22Rv1 (cell line): ENCODE results near the gene ZNF423.

Source experiments
- ZFX ChIP-seq: fragments of 450-650 bp; IDR thresholded peaks from 2 replicates; pipeline ENCODE4 v1.6.1; 2017; ENCODE audit warnings: antibody characterized with exemption, borderline replicate concordance
- TF ChIP-seq, protein P1 (sequence below): fragments of 450-650 bp; IDR thresholded peaks from 2 replicates; pipeline ENCODE4 v1.5.1; 2017; ENCODE audit warnings: mild to moderate bottlenecking

- TF ChIP-seq, protein P1, sequence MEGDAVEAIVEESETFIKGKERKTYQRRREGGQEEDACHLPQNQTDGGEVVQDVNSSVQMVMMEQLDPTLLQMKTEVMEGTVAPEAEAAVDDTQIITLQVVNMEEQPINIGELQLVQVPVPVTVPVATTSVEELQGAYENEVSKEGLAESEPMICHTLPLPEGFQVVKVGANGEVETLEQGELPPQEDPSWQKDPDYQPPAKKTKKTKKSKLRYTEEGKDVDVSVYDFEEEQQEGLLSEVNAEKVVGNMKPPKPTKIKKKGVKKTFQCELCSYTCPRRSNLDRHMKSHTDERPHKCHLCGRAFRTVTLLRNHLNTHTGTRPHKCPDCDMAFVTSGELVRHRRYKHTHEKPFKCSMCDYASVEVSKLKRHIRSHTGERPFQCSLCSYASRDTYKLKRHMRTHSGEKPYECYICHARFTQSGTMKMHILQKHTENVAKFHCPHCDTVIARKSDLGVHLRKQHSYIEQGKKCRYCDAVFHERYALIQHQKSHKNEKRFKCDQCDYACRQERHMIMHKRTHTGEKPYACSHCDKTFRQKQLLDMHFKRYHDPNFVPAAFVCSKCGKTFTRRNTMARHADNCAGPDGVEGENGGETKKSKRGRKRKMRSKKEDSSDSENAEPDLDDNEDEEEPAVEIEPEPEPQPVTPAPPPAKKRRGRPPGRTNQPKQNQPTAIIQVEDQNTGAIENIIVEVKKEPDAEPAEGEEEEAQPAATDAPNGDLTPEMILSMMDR = no peak
- no peak for TF ChIP-seq ZFX
These were observed 80.3 kb downstream of the ZNF423 start for GRCh38 chr16:49775581-49775980.
